HFFc6 (cell line): ENCODE results near the gene GLB1L2. TPM values are rescaled to one million over a fixed set of nuclear protein-coding genes. Genes with fewer than 3 reads are reported as not detected.

Experiments used
- DNase-seq: peaks from one replicate; pipeline ENCODE4 v3.0.0-alpha.2; 2018
- H3K27ac Mint-ChIP-seq: 2 replicates; pipeline ENCODE4 v1.8.0; 2020; ENCODE audit warnings: mild to moderate bottlenecking, mixed read lengths
- H3K27me3 Mint-ChIP-seq: 2 replicates; pipeline ENCODE4 v1.8.0; 2021; ENCODE audit warnings: mild to moderate bottlenecking, moderate library complexity, mixed read lengths; ENCODE audit not compliant: insufficient read depth
- H3K36me3 Mint-ChIP-seq: 2 replicates; pipeline ENCODE4 v1.8.0; 2021; ENCODE audit warnings: low read depth, mixed read lengths
- H3K4me1 Mint-ChIP-seq: 2 replicates; pipeline ENCODE4 v1.8.0; 2020; ENCODE audit warnings: low read depth, mixed read lengths
- H3K4me3 Mint-ChIP-seq: 2 replicates; pipeline ENCODE4 v1.8.0; 2020; ENCODE audit warnings: mild to moderate bottlenecking, moderate library complexity, mixed read lengths
- H3K9me3 Mint-ChIP-seq: 2 replicates; pipeline ENCODE4 v1.8.0; 2020; ENCODE audit warnings: mild to moderate bottlenecking, mixed read lengths
- total RNA-seq, 6 experiments: library from RNA; stranded (reverse); fragmentation: NEBNext Ultra II Directional; extraction: Animal tissue kit (Norgen Biotek cat#: 25700); gene quantifications; 2 replicates in 1 of 6; 3 replicates in 5 of 6; pipeline ENCODE4 v1.2.3, GENCODE V29; 2021
- TF ChIP-seq, protein P1 (sequence below): fragments of 200-600 bp; sonication (generic); IDR thresholded peaks from 2 replicates; pipeline ENCODE4 v1.5.0; 2021; ENCODE audit warnings: antibody characterized with exemption, mild to moderate bottlenecking

The GLB1L2 gene
- total RNA-seq, 6 experiments from 2014 or later, result not detected

DNA sequence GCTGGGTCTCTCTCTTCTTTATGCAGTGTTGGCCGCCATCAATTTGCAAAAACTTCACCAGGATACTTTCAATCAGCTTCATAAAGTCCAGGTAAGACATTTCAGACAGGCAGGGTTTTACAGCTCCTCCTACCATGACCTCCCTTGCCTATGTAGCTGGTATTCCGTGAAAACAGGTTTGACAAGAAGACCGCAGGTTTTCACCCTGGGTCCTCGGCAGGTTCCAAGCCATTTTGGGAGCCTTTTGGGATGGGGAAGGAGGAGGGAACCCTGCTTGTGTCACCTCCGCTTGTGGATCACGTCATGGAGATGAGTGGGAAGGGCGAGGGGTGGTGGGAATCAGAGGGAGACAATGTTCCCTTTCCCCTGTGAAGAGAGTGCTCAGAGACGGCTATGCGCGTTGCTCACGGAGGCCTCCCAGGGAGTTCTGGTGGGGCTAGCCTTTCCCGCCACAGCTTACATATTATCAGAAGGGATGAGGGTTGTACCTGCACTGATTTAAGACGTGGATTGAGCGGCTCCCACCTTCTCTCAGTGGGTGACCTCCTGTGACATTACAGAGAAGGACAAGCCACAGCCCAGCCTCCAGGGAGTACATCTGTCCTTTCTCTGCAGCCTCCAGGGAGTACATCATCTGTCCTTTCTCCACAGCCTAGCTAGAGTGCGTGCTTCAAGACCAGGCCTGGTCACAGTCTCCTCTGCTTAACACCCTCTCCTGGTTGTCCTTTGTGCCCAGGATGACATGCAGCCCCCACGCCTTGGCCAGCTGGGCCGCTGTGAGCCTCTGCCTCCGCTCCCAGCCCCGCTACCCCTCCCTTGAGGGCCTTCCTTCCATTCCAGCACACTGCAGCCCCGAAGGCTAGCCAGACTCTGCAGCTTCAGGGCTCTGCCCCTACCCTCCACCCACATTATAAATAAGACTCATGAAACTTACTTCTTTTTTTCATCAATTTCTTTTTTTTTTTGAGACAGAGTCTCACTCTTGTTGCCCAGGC, 38.4 kb upstream of the GLB1L2 start:
- no peak for DNase-seq
- no peaks in the 10 kb centered on the region; the same call in 1 of the 2 replicates for H3K9me3 Mint-ChIP-seq
- no peak overlapping the region for H3K27ac Mint-ChIP-seq

DNA sequence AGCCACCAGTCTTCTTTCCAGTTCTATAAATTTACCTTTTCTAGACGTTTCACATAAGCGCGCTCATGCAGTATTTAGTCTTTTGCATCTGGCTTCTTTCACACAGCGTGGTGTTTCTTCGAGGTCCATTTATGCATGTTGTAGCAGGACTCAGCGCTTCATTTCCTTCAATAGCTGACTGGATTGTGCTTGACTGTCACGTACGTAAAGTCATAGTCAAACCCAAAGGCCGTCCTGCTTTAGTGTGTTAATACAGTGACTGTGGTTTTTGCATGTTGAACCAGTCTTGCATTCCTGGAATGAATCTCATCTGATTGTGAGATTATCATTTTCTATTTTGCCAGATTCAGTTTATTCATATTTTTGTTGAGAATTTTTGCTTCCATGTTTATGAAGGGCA, 37.1 kb upstream of the GLB1L2 start:
- TF ChIP-seq, protein P1, sequence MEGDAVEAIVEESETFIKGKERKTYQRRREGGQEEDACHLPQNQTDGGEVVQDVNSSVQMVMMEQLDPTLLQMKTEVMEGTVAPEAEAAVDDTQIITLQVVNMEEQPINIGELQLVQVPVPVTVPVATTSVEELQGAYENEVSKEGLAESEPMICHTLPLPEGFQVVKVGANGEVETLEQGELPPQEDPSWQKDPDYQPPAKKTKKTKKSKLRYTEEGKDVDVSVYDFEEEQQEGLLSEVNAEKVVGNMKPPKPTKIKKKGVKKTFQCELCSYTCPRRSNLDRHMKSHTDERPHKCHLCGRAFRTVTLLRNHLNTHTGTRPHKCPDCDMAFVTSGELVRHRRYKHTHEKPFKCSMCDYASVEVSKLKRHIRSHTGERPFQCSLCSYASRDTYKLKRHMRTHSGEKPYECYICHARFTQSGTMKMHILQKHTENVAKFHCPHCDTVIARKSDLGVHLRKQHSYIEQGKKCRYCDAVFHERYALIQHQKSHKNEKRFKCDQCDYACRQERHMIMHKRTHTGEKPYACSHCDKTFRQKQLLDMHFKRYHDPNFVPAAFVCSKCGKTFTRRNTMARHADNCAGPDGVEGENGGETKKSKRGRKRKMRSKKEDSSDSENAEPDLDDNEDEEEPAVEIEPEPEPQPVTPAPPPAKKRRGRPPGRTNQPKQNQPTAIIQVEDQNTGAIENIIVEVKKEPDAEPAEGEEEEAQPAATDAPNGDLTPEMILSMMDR, result no peak
- no peaks in the 10 kb centered on the region for H3K4me1 Mint-ChIP-seq
- no peak for DNase-seq
- no peaks in the 10 kb centered on the region; the same call in 1 of the 2 replicates for H3K9me3 Mint-ChIP-seq
- no peaks in the 10 kb centered on the region for H3K36me3 Mint-ChIP-seq
- H3K27ac Mint-ChIP-seq, result no peak overlapping the region
- peaks cover 5% of the 10 kb centered on the region for H3K27me3 Mint-ChIP-seq
- no peak overlapping the region for H3K4me3 Mint-ChIP-seq

More for the DNA sequence above, 38.4 kb upstream of the GLB1L2 start:
- Mint-ChIP-seq H3K36me3 (no peaks in the 10 kb centered on the region), H3K4me3 (no peak overlapping the region), H3K4me1 (no peaks in the 10 kb centered on the region), H3K27me3 (peaks cover 5% of the 10 kb centered on the region)
- TF ChIP-seq, protein P1, result no peak

DNA sequence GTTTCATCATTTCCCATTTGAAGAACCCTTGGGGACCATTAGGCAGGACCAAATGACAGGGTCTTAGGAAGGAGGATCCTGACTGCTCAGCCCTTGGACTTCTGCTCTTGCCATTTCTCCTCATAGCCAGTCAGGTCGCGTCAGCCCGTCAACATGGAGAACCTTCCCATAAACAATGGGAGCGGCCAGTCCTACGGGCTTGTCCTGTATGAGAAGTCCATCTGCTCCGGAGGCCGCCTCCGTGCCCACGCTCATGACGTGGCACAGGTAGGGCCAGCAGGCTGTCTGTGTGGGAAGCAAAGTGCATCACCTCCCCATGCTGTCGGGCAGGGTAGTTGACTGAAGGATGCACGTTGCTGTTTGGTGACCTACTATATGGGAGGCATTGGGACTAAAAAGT, 19.6 kb upstream of the GLB1L2 start:
- Mint-ChIP-seq H3K4me1 (no peaks in the 10 kb centered on the region), H3K4me3 (no peak overlapping the region), H3K36me3 (no peaks in the 10 kb centered on the region), H3K27me3 (no peaks in the 10 kb centered on the region; the same call in 1 of the 2 replicates), H3K9me3 (peaks cover 17% of the 10 kb centered on the region), H3K27ac (no peak overlapping the region)
- no peak for DNase-seq
- TF ChIP-seq, protein P1, result no peak

DNA sequence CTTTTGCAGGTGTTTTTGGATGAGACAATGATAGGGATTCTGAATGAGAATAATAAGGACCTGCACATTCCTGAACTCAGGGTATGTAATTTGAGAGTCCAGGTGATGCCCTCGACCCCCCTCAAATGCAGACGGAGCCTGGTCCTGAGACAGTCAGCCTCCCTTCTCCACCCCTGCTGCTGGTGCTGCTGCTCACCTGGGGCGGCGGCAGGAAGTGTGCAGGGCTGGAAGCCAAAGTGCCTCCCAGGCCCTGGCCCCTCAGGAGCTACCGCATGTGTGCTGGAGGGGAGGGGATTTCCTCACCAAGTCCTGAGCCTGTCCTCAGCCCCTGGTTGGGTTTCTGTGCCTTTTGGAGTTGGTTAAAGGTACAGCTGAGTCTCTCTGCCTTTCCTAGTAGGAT, 19.0 kb upstream of the GLB1L2 start:
- no peak for DNase-seq
- Mint-ChIP-seq H3K27ac (no peak overlapping the region), H3K4me1 (no peaks in the 10 kb centered on the region), H3K36me3 (no peaks in the 10 kb centered on the region), H3K9me3 (peaks cover 23% of the 10 kb centered on the region), H3K27me3 (no peaks in the 10 kb centered on the region; the same call in 1 of the 2 replicates), H3K4me3 (no peak overlapping the region)
- TF ChIP-seq, protein P1, result no peak

DNA sequence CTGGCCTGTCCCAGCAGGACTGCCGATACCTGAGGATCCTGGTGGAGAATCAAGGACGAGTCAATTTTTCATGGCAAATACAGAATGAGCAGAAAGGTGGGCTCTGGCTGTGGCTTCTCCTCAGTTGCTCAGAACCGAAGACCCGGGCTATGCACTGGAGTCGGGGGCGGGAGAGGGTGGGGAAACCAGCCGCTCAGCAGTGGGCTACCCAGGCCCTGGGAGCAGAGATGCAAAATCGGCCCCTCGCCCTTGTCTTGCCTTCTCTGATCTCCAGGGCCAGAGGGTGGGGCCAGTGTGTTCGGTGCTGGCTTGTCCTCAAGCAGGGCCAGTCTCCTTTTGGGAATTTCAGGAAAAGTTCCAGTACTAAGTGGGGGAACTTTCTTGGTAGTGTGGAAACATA, 18.4 kb upstream of the GLB1L2 start:
- DNase-seq, result no peak
- H3K4me1 Mint-ChIP-seq, result no peaks in the 10 kb centered on the region
- no peaks in the 10 kb centered on the region; the same call in 1 of the 2 replicates for H3K27me3 Mint-ChIP-seq
- H3K4me3 Mint-ChIP-seq, result no peak overlapping the region
- no peak overlapping the region for H3K27ac Mint-ChIP-seq
- peaks cover 26% of the 10 kb centered on the region for H3K9me3 Mint-ChIP-seq
- TF ChIP-seq, protein P1, result no peak
- no peaks in the 10 kb centered on the region for H3K36me3 Mint-ChIP-seq
